HG02973 (cell line): ENCODE data around the gene ANKS1B.
A peak's percentile ranks its signal among the peaks of the same experiment; 100 is the strongest.
"Not testable (repeated sequence)": the region's sequence is repeated elsewhere in the genome, so short reads cannot be mapped to it uniquely, and the experiment has no call there.

ENCODE experiments used
- ATAC-seq: cut with Tn5 transposase; IDR thresholded peaks from one replicate; pipeline ENCODE4 v1.9.1; 2021; ENCODE audit warnings: moderate library complexity; ENCODE audit not compliant: unreplicated experiment

ANKS1B gene

DNA sequence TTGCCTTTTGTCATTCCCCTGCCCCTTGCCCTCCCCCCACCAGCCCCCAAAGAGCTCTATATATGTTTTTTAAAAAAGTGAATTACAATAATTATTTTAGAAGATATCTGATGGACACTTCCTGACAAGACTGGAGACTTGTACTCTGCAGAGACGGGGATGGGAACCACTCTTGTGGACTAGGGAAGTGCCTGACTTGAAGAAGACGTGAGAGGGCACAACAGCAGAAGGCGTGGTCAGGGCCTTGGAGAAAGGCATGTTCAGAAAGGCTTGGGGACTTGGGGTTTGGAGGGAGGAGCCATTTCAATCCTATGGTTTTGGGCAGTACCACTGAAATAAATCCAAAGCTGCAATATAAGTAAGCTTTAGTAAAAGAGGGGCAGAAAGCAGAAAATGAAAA lies 1184.9 kb downstream of the ANKS1B start:
- no peak for ATAC-seq

DNA sequence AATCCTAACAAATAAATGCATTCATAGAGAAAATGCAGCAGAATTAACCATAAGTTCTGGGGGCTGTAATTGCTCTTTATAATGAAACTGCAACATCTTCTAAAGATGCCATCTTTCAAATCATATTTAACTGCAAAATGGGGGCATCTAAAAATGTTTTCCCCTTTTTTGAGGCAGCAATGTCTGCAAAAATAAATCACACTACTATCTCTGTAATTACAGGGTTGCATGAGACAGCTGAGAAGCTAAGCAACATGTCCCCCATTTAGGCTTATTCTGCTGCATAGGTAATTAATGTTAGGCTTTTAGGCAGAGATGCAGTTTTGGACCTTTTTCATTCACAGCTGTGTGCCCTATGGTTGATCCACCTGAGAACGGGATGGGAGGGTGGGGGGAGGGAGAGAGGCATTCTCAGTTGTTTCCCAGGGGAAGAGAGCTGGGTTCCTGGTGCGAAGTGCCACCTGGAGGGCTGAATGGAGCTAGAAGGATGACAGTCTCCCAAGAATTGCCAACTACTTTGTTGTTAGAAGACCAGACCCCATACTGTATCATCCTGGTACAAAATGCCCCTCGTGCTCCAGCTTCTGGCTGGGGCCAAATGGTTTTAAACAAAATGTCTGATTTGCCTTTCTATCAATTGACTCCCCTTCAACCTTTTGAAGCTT lies 1185.5 kb downstream of the ANKS1B start:
- no peak for ATAC-seq

DNA sequence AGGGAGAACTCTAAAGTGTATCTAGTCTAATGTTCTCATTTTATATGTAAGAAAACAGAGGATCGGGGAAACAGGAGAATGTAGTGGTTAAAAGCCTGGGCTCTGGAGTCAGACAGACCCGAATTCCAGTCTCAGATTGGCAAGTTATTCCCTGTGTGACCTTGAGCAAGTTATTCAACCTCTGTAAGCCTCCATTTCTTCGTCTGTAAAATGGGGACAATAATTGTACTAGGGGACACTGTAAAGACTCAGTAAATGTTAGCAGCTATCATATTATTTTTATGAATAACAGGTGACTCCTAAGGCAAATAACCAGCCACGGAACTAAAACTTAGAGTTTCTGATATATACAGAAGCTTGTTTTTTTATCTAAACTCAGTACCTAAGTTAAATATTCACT lies 1187.5 kb downstream of the ANKS1B start:
- ATAC-seq = no peak

DNA sequence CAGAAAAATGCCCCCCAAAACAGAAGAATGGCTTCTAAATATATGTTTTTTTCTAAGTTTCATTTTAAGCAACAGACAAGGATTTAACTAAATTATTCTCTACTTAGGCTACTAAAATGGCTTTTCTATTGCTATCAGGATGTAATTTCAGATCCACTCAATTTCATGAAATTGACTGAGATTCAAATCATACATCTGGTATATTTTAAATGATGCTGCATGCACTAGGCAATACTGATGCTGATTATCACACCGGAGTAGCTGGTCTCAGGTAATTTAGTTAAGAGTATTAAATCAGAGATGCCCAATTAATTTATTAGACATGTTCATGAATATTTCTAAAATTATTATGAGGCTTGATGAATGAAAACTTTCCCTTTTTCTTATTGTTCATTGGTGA lies 1188.0 kb downstream of the ANKS1B start:
- ATAC-seq = no peak

DNA sequence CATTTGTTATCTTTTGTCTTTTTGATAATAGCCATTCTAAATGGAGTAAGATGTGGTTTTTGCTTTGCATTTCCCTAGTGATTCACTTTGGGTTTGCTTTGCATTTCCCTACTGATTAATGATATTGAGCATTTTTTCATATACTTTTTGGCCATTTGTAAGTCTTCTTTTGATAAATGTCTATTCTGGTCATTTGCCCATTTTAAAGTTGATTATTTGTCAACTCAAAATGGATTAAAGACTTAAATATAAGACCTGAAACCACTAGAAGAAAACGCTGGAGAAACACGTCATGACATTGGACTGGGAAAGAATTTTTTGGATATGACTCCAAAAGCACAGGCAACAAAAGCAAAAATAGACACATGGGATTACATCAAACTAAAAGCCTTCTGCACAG lies 1191.6 kb downstream of the ANKS1B start:
- ATAC-seq = no peak

DNA sequence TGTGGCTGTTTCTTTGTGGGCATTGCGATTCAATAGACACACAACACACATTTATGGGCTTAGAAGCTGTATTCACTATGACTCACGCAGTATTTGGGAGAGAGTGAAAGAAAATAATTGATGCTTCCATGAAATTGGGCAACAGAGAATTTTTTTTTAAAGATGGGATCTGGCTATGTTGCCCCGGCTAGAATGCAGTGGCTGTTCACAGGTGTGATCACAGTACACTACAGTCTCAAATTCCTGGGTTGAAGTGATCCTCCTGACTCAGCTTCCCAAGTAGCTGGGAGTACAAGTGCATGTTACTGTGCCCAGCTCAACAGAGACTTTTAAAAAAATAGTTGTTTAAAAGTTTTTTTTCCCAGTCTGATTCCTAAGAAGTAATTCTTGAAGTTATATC lies 1193.3 kb downstream of the ANKS1B start:
- ATAC-seq = no peak

DNA sequence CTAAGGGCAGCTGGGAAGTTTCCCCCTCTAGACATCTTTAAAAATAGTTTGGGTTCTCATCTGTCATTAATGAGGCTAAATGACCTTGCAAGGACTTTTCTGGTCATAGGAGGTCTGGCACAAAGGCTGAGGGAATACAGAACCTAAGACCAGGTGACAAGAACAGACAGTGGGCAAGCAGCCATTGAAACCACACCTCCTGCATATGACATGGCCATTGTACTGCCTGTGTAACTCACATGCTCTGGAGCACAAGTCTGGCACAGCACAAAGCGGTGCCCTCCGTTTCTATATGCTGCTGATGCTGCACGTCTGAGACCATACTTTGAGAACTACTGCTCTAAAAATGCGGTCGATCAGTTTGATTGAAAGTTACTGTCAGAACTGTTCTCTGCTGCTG lies 1196.3 kb downstream of the ANKS1B start:
- no peak for ATAC-seq

DNA sequence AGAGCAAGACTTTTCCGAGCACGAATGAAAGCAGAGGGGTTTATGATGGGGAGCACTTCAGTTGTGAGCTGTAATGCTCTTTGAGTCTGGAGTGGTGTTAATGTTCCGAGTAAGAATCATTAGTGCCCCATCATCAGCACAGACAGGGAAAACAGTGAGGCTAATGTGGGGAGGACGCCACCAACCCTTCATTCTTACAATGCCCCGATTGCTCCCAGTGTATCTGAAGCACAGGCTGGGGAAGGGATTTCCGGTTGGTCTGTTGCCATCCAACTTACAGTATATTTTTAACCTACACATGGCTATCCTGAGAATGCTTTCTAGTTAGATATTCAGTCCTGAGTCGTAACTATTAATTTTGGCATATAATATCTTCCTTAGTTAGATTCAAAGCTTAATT lies 1198.1 kb downstream of the ANKS1B start:
- no peak for ATAC-seq

DNA sequence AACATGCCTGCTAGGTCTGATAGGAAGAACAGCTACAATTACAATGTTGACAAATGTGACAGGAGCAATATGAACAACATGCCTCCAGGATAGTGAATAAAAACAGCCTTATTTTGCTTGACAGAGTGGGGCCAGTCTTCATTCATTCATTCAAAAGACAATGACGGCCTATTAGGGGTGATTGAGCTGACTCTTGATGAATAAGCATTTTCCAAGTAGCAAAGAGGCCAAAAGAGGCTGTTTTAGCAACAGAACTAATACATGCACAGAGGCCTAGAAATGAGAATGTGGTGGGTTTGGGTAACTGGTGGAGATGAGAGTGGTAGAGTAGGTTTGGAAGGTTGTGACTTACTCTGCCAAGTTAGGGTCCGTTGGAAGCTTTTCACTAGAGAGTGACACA lies 1201.3 kb downstream of the ANKS1B start:
- no peak for ATAC-seq

DNA sequence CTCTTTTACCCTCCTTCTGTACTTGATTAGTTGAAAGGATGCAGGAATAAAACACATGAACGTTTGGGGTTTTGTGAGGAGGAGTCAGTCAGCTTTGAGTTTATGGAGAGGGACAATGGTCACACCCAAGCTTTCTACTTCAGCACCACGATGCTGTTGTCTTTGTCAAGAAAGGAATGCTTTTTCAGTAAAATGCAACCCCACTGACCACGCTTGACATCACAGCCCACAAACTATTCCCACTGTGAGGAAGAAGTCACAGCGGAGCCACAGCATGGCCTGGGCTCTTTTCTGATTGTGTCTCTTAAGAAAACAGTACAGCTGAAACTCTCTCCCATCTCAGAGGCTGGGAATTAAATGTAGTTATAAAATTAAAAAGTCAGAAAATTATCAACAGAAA lies 1204.5 kb downstream of the ANKS1B start:
- ATAC-seq = no peak

DNA sequence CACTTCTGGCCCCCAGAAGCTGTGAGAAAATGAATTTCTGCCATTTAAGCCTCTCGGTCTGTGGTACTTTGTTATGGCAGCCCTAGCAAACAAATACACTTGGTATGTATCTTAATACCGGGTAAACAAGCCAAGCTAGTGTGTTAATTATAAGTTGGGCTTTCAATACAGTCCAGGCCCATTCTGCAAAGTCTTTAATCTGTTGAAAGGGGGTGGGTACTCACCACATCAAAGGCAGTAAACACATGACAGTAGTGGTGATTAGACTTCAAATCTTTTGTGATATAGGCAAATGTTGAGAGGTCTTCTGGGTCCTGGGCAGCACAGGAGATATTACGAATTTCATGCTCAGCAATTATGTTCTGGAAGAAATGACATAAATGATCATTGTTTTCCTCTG lies 1211.9 kb downstream of the ANKS1B start:
- no peak for ATAC-seq

DNA sequence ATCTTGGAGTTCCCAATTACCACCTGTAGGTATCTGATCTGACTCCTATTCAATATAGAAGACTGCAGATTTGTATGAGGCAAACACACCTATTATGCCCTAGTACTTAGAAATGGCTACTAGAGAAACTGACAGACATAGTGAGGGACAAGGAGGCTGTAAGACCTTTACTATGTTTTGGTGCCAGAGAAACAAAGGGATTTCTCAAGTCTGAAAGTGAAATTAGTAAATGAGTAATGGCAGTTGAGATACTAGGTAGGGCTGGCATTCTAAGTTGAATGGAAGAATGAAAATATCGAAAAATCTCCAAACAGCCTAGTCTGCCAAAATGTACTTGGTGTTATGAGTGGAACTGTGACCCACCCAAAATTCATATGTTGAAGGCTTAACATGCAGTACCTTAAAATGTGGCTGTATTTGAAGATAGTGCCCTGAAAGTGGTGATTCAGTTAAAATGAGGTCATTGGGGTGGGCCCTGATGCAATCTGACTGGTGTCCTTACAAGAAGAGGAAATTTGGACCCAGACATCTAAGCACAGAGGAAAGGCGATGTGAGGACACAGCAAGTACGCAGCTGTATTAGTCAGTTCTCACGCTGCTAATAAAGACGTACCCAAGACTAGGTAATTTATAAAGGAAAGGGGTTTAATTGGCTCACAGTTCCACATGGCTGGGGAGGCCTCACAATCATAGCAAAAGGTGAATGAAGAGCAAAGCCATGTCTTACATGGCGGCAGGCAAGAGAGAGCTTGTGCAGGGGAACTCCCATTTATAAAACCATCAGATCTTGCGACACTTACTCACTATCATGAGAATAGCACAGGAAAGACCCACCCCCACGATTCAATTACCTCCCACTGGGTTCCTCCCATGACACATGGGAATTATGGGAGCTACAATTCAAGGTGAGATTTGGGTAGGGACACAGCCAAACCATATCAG lies 1212.7 kb downstream of the ANKS1B start:
- ATAC-seq = no peak

DNA sequence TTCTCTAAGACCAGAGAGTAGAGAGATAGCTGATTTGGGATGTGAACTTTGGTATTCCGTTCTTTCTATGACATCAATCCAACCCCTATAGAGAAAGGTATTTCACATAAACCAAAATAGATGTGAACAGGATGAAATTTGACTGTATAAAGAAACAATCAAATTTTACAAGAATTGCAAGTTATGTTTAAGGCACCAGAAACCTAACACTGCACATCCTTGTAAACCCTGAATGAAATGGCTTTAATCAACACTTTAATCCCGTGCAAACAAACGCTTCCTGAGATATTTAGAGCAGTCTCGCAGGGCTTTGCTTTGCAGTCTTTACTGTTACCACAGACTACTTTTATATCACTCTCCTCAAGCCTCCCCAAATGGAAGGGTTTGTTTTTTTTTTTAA lies 1214.5 kb downstream of the ANKS1B start:
- no peak for ATAC-seq

DNA sequence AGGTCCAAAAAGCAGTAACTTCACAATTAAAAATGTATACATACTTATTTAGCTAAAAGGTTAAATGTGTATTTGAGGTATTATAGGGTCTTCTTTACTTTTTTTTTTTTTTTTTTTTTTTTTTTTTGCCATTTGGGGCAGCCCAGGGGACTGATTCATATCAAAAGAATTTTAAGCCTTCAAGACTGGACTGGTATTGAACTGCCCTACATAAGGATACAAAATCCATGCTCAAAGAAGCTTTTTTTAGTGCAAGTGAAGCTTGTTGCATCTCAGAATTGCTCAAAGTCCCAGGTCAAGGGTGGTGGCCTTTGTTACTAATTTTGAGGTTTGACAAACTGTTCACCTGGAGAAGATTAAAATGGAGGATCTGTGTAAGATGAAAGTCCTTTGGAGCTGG lies 1215.7 kb downstream of the ANKS1B start:
- no peak for ATAC-seq

DNA sequence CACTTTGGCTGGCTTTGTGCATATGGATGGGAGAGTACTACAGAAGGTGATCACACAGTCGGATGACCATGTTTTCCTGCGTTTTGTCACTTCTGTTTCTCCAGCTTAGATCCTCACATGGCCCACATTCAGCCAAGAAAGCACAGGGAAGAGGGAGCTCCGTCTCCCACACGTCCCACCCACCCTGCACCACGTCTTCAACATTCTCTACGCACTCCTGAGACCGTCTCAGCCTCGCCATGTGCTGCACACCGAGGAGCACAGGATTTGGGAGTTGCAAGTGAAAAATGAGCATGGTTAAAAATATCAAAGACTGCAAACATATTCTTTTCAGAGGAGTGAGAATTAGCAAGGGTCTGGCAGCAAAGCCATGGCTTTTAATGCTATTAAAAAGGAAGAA lies 1217.5 kb downstream of the ANKS1B start:
- ATAC-seq = no peak

DNA sequence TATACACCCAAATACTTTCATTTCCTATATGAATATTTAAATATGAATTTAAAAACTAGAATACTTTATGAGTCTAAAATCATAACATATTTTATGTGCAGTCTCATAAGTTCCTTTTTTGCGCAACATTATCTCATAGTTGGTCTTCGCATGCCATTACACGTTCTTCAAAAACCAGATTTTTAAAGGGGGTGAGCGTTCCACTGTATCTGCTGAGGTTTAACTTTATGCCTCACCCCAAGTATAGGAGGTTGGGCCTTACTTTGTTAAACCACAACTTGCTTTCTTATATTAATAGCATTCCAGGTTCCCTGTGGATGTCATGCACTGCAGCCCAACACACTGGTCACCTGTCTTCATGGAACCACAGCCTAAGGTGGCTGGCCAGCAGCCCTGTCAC lies 1221.1 kb downstream of the ANKS1B start:
- ATAC-seq = no peak

DNA sequence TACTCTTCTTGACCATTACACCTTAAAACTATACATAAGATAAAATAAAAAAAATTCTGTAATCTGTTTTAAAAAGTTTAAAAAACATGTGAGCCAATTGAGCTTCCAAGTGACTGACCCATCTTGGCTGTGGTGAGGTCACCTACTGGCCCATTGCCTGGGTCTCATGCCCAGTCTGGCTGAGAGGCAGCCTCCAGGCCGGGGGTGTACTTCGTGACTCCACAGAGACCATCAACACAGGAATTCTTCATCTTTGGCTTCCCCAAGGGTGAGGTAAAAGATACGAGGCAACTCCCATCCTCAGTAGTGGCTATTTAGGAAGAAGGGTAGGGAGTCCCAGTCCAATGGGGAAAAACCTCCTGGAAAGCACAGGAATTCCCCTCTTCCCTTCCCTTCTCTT lies 1226.4 kb downstream of the ANKS1B start:
- ATAC-seq = no peak

DNA sequence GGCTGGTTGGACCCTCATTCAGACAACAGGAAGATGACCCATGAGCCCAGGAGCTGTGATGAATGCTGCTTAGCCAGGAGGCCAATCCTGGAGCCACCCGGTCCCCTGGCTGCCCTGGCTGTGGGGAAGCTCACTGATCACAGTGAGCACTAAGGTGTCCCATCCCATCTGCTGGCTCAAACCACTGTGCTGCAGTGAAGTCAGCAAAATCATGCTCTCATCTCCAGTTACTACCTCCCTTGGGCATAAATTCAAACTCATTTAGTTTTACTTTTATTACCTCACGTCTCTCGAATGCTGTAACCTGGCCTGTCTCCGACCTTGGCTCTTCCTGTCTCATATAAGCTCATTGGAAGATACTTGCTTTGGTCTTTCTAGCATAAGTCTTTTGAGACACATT lies 1227.3 kb downstream of the ANKS1B start:
- ATAC-seq = no peak

DNA sequence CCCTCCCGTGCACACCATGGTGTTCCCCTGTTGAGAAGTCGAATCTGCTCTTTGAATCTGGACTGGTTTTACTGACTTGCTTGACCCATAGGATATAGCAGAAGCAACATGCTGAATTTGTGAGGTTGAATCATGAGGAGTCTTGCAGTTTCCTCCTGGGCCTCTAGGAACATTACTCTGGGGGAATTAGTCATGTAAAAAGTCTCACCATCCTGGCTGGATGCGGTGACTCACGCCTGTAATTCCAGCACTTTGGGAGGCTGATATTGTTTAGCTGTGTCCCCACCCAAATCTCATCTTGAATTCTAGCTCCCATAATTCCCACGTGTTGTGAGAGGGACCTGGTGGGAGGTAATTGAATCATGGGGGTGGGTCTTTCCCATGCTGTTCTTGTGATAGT lies 1228.9 kb downstream of the ANKS1B start:
- ATAC-seq = not testable (repeated sequence)

DNA sequence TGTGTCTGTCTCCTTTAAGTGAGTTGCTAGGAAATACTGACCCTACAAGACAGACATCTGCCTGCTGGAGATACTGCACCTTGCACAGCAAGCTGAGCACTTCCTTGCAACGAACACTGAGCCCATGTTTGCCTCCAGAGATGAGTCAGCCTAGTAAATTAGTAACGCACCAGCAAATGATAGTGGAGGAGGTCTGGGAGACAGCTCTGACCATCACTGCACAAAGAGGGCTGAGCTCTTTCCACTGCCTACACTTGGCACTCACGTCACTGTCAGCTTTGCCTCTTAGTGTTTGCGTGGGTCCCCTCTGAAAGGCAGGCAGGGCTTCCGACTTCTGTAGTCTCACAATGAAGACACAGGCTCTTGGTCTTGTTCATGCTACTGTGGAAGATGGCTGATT lies 1230.6 kb downstream of the ANKS1B start:
- peak; percentile 99 for ATAC-seq

DNA sequence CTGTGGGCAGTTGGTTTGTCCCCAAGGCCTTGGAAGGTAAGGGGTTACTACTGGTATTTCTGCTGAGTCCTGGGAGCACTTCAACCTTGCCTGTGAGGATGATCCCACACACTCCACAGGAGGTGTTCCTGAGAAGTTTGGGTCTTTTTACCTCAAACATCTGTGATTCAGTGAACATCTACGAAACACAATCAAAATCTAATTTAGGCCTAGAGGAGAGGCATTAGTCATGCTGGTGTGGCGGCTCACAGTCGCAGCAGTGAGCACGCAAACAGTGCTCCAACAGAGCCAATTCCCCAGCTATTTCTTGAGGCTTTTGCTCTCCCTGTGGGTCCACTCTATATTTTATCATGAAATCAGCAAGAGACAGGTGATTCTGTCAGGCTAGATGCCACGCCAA lies 1232.0 kb downstream of the ANKS1B start:
- no peak for ATAC-seq

DNA sequence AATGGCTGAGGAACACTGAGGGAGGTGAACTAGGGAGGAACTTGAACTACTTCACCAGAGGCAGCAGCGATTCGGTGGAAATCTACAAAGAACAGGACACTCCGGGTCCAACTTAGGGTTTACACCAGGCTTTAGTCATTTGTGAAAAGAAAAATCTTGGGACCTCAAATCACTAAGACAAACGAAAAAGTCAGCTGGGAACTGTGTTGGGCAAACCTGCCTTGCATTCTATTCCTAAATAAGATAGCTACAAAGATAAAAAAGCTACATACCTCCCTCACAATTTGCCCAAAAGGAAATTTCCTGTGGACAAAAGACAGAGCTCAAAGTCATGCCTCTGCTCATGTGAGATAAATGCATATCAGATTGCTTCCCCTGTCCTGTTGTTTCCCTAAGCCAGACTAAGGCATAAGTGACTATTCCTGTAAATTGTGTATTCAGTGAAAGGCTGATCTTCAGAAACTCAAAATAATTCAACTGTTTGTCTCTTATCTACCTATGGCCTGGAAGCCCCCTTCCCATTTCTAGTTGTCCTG lies 1233.1 kb downstream of the ANKS1B start:
- ATAC-seq = no peak
